GM18873 (cell line): ENCODE data around the gene ENTHD1.
A peak's percentile ranks its signal among the peaks of the same experiment; 100 is the strongest.
"Not testable (repeated sequence)": the region's sequence is repeated elsewhere in the genome, so short reads cannot be mapped to it uniquely, and the experiment has no call there.

Experiments used
- ATAC-seq: cut with Tn5 transposase; IDR thresholded peaks from one replicate; pipeline ENCODE4 v1.9.1; 2021; ENCODE audit warnings: mild to moderate bottlenecking, moderate library complexity, moderate number of reproducible peaks; ENCODE audit not compliant: unreplicated experiment, low FRiP score

ENTHD1 gene

DNA sequence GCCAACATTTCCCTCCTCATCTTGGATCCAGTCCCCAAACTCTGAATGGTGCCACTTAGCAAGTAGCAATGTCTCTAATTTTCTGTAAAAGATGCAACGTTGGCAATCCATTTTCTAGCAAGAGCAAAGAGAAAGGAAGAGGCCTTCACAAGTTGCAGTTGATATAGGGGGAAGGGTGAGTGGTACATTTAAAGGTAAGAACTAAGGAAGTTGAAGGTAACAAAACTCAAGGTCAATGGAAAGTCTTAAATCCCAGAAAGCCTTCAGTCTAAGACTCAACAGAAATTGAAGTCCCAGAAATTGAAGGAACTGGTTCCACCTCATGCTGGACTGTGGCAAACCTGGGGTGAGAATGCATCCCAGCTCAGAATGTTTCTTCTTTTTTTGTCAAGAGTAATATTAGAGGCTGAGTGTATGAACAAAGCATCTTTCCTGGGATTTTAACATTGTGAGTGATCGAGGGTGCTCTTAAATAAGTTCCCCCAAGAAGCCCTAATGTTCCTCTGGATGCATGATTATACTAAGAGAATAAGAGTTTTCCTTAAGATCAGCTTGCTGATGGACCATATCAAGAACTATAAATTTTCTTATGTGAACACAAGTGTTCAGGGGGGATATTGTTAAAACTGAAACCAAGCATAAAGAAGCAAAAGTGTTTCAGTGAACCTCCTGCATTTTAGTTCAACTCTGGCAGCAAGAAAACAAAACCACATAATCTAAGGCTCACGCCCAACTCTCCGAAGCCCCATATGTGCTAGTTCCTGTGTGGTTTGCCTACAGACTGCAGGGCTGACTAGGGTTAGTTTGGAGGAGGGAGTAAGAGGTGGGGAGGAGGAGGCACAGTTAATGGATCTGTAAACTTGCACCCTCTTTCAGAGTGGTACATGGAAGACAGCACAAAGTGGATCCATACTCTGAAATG is 7.0 kb upstream of the ENTHD1 start, which contains the start of gene GRAP2:
Gene GRAP2, plus strand, starts transcription at position 779 of the 922 bp plus-strand sequence. CDS start 46,023 bp downstream, outside the sequence.
- peak; percentile 60 for ATAC-seq

- peak; percentile 65 for ATAC-seq
Observed at GRCh38 chr22:39898997-39899396, 5.4 kb upstream of the ENTHD1 start.

DNA sequence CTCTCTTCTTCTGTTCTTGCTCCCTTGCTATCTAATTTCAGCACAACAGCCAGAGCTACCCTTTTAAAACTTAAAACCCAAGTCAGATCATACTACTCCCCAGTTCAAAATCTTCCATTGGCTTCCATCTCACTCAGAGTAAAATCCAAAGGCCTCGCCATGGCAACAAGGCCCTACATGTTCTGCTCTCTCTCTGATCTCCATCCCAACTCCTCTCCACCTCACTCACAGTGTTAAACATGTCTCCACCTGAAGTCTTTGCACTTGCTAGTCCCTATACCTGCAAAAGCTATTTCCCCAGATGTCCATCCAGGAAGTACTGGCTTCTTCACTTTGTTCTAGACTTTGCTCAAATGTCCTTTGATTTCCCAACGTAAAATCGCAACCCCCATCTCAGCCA is 4.3 kb upstream of the ENTHD1 start:
- ATAC-seq: no peak

DNA sequence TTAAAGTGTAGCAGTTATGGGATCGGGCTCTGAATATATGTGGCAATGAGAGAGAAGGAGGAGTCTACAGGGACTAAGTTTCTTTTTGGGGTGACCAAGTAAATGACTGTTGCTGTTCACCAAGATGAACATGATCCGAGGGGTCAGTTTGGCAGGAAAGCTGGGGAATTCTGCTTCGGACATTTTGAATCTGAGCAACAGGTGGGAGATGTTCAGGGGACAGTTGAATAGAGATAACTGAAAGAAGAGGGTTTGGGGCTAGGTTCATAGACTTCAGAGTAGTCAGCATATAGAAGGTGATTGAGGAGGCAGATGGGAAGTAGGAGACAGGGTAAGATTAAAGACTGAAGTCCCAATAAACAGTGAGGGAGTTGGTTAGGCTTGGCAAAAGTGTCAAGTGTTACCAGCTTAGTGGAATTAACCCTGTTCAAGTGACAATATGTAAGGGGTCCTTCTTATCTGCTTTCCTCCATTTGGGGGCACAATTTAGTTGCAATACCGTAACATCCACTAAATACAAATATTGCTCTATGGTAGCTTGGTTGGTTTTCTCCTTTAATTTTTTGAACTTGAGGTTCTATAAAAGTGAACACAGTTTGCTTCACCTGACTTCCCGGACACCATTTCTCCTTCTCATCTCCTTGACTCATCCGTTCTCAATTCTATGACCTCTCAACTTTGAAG is 2.9 kb upstream of the ENTHD1 start:
- no peak for ATAC-seq

GRCh38 chr22:39895682-39896081 is 2.1 kb upstream of the ENTHD1 start:
- no peak for ATAC-seq

GRCh38 chr22:39894554-39895092 is 1.1 kb upstream of the ENTHD1 start:
- no peak for ATAC-seq

- not testable (repeated sequence) for ATAC-seq
Observed at GRCh38 chr22:39889924-39890323, 3.6 kb downstream of the ENTHD1 start.

DNA sequence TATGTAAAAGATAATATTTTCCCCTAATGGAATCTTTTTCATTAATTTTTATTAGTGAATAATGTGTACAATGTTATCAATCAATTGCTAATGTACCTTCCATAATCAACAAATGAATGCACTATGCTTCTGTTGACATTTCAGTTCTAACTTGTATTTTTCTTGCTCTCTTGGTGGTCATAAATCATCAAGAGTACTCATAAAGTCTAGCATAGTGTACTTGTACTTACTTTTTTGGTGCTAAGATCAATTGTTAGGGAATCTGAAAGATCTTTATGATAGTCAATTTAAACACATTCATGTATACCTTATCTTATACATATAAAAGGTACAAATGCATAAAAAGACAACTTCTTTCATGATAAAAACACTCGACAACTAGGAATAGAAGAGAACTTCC is 10.5 kb downstream of the ENTHD1 start:
- no peak for ATAC-seq

GRCh38 chr22:39880722-39881121 is 12.8 kb downstream of the ENTHD1 start:
- no peak for ATAC-seq

DNA sequence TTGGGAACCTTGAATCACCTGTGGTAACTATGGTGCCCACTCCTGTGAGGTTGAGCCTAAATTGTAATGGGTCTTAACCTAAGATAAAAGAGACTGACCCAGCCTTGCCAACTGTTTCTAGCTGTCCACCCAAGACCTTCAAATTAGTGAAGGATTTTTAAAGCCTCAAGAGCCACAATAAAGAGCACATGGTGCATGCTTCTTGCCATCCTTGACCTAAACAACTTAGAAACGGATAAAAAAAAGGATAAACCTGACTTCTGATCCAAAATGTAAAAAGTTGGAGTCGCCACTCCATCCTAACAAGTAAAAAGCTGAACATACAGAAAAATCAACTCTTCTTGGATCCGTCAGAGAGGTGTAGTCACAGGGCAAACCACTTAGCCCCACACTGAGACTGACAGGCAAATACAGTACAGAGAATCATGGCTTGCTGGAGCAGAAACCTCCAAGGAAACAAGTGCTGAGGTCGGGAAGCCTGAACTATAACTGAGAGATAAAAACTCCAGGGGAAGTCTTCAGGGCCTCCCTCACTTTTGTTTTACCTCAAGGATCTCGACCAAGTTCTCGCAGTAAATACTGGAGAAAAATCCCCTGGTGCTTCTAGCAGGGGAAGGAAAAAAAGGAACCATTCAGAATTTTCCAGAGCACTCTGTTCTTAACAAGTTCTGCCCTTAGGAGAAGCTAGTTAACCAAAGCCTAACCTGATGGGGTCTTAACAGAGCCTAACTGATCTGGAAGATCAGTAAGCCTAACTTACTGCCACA is 16.3 kb downstream of the ENTHD1 start:
- ATAC-seq: no peak

DNA sequence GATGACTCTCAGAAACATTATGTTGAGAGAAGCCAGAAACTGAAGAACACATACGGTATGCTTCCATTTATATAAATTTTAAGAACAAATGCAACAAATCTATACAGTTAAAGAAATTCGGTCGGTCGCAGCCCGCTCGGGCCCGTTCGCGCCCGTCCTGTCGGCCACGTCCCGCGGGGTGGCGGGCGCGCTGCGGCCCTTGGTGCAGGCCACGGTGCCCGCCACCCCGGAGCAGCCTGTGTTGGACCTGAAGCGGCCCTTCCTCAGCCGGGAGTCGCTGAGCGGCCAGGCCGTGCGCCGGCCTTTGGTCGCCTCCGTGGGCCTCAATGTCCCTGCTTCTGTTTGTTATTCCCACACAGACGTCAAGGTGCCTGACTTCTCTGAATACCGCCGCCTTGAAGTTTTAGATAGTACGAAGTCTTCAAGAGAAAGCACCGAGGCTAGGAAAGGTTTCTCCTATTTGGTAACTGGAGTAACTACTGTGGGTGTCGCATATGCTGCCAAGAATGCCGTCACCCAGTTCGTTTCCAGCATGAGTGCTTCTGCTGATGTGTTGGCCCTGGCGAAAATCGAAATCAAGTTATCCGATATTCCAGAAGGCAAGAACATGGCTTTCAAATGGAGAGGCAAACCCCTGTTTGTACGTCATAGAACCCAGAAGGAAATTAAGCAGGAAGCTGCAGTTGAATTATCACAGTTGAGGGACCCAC is 18.2 kb downstream of the ENTHD1 start:
- not testable (repeated sequence) for ATAC-seq

- no peak for ATAC-seq
Observed at GRCh38 chr22:39873965-39874364, 19.6 kb downstream of the ENTHD1 start.

DNA sequence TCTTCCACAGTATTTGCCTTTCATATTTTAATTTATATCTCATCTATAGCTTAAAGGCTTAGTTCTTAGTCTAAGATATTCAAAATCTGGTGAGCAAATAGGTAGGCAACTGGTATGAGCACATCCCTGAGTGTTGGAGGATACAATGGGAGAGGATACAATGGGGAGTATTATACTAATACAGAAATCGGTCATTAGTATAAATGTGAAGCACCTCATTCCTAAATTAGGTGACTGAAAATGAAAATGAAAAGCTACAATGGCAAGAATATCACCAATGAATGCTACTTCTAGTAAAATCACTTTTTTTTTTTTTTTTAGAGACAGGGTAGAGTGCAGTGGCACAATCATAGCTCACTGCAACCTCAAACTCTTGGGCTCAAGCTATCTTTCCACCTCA is 21.0 kb downstream of the ENTHD1 start:
- no peak for ATAC-seq

DNA sequence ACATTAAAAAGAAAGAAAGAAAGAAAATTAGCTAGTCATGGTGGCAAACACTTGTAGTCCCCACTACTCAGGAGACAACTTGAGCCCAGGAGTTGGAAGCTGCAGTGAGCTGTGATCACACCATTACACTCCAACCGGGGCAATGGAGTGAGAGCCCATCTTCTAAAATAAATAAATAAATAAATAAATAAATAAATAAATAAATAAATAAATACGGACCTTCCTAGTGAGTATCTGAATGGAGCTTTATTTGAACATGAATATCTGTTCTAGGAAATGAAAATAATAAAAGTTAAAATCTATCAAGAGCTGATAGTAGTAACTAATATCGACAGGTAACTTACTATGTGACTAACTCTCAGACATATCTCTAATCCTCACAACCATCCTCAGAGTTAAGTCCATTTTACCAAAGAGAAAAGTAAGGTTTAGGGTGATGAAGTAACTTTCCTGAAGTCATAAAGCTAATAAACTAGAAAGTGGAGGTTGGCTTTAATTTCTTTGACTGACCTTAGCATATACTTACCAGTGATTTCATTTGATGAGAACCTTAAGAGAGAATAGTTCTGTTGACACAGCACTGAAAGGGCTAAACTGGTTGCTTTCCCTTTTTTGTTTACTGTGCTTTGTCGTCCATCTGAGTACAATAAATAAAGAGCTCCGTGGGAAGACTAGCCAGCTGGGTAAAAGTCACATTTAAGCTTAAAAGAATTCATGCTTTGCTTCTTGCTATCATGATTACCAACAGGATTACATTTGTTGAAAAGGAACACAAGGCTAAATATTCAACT is 22.4 kb downstream of the ENTHD1 start:
- no peak for ATAC-seq

GRCh38 chr22:39869797-39870196 is 23.8 kb downstream of the ENTHD1 start:
- not testable (repeated sequence) for ATAC-seq

DNA sequence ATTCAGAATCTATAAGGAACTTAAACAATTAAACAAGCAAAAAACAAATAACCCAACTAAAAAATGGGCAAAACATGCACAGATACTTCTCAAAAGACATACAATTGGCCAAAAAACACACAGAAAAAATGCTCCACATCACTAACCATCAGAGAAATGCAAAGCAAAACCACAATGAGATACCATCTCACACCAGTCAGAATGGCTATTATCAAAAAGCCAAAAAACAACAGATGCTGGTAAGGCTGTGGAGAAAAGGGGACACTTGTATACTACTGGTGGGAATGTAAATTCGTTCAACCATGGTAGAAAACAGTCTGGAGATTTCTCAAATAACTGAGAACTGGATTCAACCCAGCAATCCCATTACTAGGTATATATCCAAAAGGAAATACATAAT is 24.8 kb downstream of the ENTHD1 start:
- ATAC-seq: no peak

GRCh38 chr22:39859903-39860588 is 33.5 kb downstream of the ENTHD1 start:
- ATAC-seq: no peak

GRCh38 chr22:39856588-39856987 is 37.0 kb downstream of the ENTHD1 start:
- no peak for ATAC-seq

GRCh38 chr22:39852799-39853198 is 40.8 kb downstream of the ENTHD1 start:
- ATAC-seq: no peak
